Thyroid gland (tissue), 4 donors: ENCODE measurements around the gene CR1. TPM values are rescaled to one million over a fixed set of nuclear protein-coding genes. Genes with fewer than 3 reads are reported as not detected.

Experiments used
- DNase-seq, 2 donors: peaks; one replicate each; pipeline ENCODE4 v3.0.0-alpha.2; 2019
- H3K27ac ChIP-seq, 3 donors: fragments of 200-600 bp; sonication (generic); 1 replicate in 2 of 3; 2 replicates in 1 of 3; pipeline ENCODE4 v1.5.1; 2016 to 2019; ENCODE audit warnings: mild to moderate bottlenecking in 1 of 3, moderate library complexity in 1 of 3
- H3K27me3 ChIP-seq: fragments of 200-600 bp; sonication (generic); one replicate; pipeline ENCODE4 v1.5.1; 2019
- H3K36me3 ChIP-seq, 2 donors: fragments of 200-600 bp; sonication (generic); one replicate each; pipeline ENCODE4 v1.5.1; 2016 to 2019
- H3K4me1 ChIP-seq, 2 donors: fragments of 200-600 bp; sonication (generic); one replicate each; pipeline ENCODE4 v1.5.1; 2017 to 2019
- H3K4me3 ChIP-seq, 3 donors: fragments of 200-600 bp; sonication (generic); replicated peaks in 1 of 3; 1 replicate in 2 of 3; 2 replicates in 1 of 3; pipeline ENCODE4 v1.5.1; 2016; ENCODE audit warnings: mild to moderate bottlenecking in 1 of 3
- H3K9me3 ChIP-seq: fragments of 200-600 bp; sonication (generic); one replicate; pipeline ENCODE4 v1.5.1; 2017
- CTCF ChIP-seq, 6 experiments: fragments of 200-600 bp in 3 of 6; fragments of 450-650 bp in 3 of 6; sonication (generic) in 3 of 6; IDR thresholded peaks; one replicate each; pipeline ENCODE4 v1.5.1; 2016 to 2019; ENCODE audit warnings: antibody characterized with exemption in 6 of 6, mild to moderate bottlenecking in 2 of 6, inconsistent platforms in 1 of 6, moderate library complexity in 1 of 6
- POLR2A ChIP-seq, 2 donors: fragments of 450-650 bp; IDR thresholded peaks; one replicate each; pipeline ENCODE4 v1.6.1; 2017; ENCODE audit warnings: antibody characterized with exemption in 2 of 2, mild to moderate bottlenecking in 2 of 2, moderate library complexity in 1 of 2
- WGBS, 2 donors: methylation state at CpG; one replicate each; pipeline ENCODE4 v1.1.5; 2017; 5-methylcytosine and 5-hydroxymethylcytosine counted together
- intact Hi-C: fragments of 100-400 bp; cut with DNase I; formaldehyde crosslinking; loops from one replicate; pipeline ENCODE4 v1.15.1; 2023
- total RNA-seq, 4 donors: library from RNA; depleted of rRNA; stranded (reverse); fragments of >200 nt; gene quantifications; one replicate each; pipeline ENCODE4 v1.2.3, GENCODE V29; 2016

Gene CR1
- total RNA-seq, 4 donors from 2014 or later, result 0.49 to 5.8 (median 1.2) TPM

DNA sequence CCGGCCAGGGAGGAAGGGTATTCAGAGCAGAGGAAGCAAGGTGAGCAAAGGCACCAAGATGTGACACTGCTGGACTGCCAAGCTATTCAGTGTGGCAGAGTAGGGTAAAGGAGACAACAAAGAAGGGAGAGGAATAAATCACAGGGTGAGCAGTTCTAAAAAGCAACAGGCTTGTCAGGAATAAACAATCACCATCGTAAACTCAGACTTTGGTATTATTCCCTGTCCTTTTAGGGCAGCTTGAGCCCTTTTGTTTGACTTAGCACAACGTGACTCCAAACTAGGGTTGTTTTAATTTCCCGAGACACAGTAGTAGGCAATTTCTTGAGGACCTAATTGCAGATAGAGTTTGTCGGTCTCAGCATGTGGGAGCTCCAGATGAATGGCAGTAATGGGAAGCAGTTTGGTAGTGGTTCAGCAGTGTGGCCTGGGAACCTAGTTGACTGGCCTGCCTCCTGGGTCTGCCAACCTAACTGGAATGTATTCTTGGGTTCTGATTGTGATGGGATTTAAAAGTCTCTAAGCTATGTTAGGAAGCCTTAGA lies 153.3 kb downstream of the CR1 start:
- Histone ChIP-seq H3K4me1 (peaks cover 0 to 3% of the 10 kb centered on the region in 2 donors), H3K4me3 (no peak overlapping the region), H3K36me3 (no peaks in the 10 kb centered on the region), H3K27me3 (no peaks in the 10 kb centered on the region), H3K9me3 (no peaks in the 10 kb centered on the region), H3K27ac (no peak overlapping the region)
- 76 to 77% methylated on average over 5 of the region's 5 CpGs for WGBS, 2 donors
- no peak for TF ChIP-seq CTCF (IDR thresholded peaks at IDR 0.05)
- no peak for TF ChIP-seq POLR2A (IDR thresholded peaks at IDR 0.05)
- intact Hi-C loops, result loop anchor here (10.0 kb wide), 1 partner anchor 156 kb away; no protein-coding TSS in a partner anchor
- no peak for DNase-seq

- H3K27ac ChIP-seq, result no peak overlapping the region
- no peak overlapping the region for H3K4me3 ChIP-seq
- no peak for TF ChIP-seq CTCF (IDR thresholded peaks at IDR 0.05)
- TF ChIP-seq POLR2A (IDR thresholded peaks at IDR 0.05), result no peak
- 84 to 87% methylated on average over 4 of the region's 4 CpGs for WGBS, 2 donors
- no peak for DNase-seq
- no peaks in the 10 kb centered on the region for H3K36me3 ChIP-seq
- no peaks in the 10 kb centered on the region for H3K27me3 ChIP-seq
- intact Hi-C loops, result loop anchor here (10.0 kb wide), 1 partner anchor 155 kb away; no protein-coding TSS in a partner anchor
- no peaks in the 10 kb centered on the region for H3K4me1 ChIP-seq
- no peaks in the 10 kb centered on the region for H3K9me3 ChIP-seq
Observed at GRCh38 chr1:207649865-207650580, 154.1 kb downstream of the CR1 start.

DNA sequence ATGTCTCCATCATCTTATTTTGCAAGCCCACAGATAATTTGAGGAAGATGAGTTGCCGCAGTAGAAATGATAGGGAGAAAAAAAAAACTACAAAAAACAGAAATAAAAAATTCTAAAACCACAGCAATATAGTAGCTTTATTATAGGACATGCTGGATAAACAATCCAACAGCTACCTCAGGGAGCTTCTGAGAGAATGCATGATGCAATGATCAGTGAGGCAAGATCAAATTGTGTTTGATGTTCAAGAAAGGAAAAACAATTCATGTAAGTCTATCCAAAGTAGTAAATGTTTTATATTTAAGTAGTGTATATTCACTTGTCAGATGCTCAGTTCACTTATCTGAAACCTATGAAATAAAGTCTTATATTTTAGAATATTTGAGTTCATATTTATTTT lies 155.6 kb downstream of the CR1 start:
- no peaks in the 10 kb centered on the region for H3K27me3 ChIP-seq
- TF ChIP-seq CTCF (IDR thresholded peaks at IDR 0.05) (no peak), POLR2A (IDR thresholded peaks at IDR 0.05) (no peak)
- intact Hi-C loops, result no loop called here
- H3K27ac ChIP-seq, result no peak overlapping the region
- H3K36me3 ChIP-seq, result no peaks in the 10 kb centered on the region
- no peaks in the 10 kb centered on the region for H3K9me3 ChIP-seq
- H3K4me1 ChIP-seq, result no peaks in the 10 kb centered on the region
- WGBS, 2 donors, result 94 to 96% methylated on average over 1 of the region's 1 CpG
- H3K4me3 ChIP-seq, result no peak overlapping the region
- no peak for DNase-seq

DNA sequence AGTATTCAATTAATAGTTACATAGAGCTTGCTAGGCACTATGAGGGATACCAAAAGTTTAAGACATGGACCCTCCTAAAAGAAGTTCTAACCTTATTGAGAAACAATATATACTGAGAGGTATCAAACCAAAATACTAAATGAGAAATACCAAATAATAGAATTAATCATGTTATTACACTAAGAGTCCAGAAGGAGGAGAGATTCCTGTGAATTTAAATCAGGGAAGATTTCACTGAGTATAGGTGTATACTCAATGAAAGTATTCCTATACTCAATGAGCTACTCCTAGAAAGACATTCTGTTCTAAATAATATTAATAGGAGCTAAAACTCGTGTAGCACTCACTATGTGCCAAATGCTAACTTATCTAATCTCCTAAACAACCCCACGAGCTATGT lies 158.4 kb downstream of the CR1 start:
- Histone ChIP-seq H3K36me3 (no peaks in the 10 kb centered on the region), H3K4me1 (no peaks in the 10 kb centered on the region), H3K27me3 (no peaks in the 10 kb centered on the region), H3K4me3 (no peak overlapping the region), H3K9me3 (no peaks in the 10 kb centered on the region), H3K27ac (no peak overlapping the region)
- peak in 3 of 6 experiments; percentile 10 to 31 (median 25) for TF ChIP-seq CTCF (IDR thresholded peaks at IDR 0.05)
- TF ChIP-seq POLR2A (IDR thresholded peaks at IDR 0.05), result no peak
- no peak for DNase-seq
- intact Hi-C loops, result no loop called here
- 45 to 49% methylated on average over 2 of the region's 2 CpGs for WGBS, 2 donors

DNA sequence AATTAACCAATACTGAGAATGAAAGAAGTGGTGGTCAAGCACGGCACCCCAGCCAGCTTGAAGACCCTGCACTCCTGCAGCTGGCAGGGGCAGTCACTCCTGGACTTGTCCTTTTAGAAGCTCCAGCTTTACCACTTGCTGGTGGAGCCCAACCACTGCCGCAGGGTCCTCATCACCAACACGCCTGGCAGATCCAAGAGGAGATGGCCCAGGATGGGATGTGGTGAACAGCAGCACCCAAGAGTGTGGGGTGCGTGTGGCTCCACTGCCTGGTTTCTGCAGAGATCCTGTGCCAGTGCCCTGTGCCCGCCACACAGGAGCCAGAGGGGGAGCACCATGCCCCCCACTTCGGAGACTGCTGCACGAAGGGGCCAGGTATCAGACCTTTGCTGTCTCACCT lies 162.5 kb downstream of the CR1 start:
- no peak overlapping the region for H3K4me3 ChIP-seq
- TF ChIP-seq POLR2A (IDR thresholded peaks at IDR 0.05), result no peak
- TF ChIP-seq CTCF (IDR thresholded peaks at IDR 0.05), result no peak
- DNase-seq, result no peak
- no peaks in the 10 kb centered on the region for H3K36me3 ChIP-seq
- no peaks in the 10 kb centered on the region for H3K27me3 ChIP-seq
- no peaks in the 10 kb centered on the region for H3K4me1 ChIP-seq
- 91 to 92% methylated on average over 5 to 6 of the region's 7 CpGs for WGBS, 2 donors
- H3K27ac ChIP-seq, result no peak overlapping the region
- H3K9me3 ChIP-seq, result no peaks in the 10 kb centered on the region
- intact Hi-C loops, result no loop called here
